ENCODE data around the gene BCL3.
A peak's percentile ranks its signal among the peaks of the same experiment; 100 is the strongest.

BCL3 gene

DNA sequence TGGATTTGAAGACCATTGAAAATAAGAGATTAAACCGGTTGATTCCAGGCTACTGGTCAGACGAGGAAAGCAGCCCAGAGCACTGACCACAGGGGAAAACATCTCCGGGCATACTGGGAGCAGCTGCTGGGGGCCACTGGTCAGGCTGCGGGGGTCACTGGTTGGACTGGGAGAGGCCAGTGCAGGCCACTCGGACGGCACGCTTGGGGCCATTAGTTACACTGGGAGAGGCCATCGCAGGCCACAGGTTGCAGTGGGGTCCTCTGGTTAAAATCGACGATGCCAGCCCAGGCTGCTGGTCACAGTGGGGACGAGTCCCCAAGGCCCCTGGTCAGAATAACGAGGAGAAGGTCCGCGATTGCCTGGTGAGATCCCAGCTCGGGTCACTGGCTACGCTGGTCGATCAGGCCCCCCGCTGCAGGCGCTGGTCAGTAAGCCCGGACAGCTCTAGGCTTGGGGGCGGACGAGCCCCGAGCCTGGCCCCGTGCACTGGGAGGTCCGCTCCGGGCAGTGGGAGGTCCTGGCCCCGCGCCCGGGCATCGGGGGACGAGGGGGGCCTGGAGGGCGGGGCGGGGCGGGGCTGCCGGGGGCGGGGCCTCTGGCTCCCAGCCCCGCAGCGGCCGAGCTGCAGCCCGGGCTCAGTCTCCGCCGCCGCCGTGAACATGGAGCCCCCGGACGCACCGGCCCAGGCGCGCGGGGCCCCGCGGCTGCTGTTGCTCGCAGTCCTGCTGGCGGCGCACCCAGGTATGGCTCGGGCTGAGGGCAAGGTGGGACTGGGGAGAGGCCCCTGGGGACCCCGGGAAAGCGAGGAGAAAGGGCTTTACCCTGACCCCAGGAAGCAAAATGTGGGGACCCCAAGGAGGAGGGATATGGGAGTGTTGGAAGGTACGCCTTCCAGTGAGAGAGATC, 60.2 kb downstream of the BCL3 start, which contains the start of gene BCAM:
TSS of gene BCAM (plus strand) at position 641 of the 909 bp plus-strand sequence. CDS start at position 663, 22 bp downstream.
- no peaks in the 10 kb centered on the region for H3K9me3 Mint-ChIP-seq
- ATAC-seq (ENCODE audit: low read depth) (no peak), DNase-seq (ENCODE audit: low spot score in 2 of 2) (no peak)
- peaks cover 5% of the 10 kb centered on the region for H3K4me1 Mint-ChIP-seq
- H3K27ac Mint-ChIP-seq: no peak within 1 kb of the TSS
- H3K4me3 Mint-ChIP-seq: peak within 1 kb of the TSS; percentile 25
- peaks cover 21% of the 10 kb centered on the region for H3K27me3 Mint-ChIP-seq
- H3K36me3 Mint-ChIP-seq: no peaks in the 10 kb centered on the region

Data from memory B cell (primary cell).